Subcutaneous adipose tissue (tissue), 4 donors: ENCODE data around the gene FHL2. TPM values are rescaled to one million over a fixed set of nuclear protein-coding genes. Genes with fewer than 3 reads are reported as not detected.

Experiments used
- total RNA-seq, 4 donors: library from RNA; depleted of rRNA; stranded (reverse); fragments of >200 nt; gene quantifications; one replicate each; pipeline ENCODE4 v1.1.0, GENCODE V29; 2016
- TF ChIP-seq, protein P1 (sequence below): fragments of 450-650 bp; IDR thresholded peaks from one replicate; pipeline ENCODE4 v1.5.1; 2016; ENCODE audit warnings: low read depth, mild to moderate bottlenecking, control low read depth, antibody characterized with exemption, moderate library complexity

FHL2 gene
- total RNA-seq, 4 donors from 2014 or later = 24.1 to 35.9 (median 30.2) TPM

DNA sequence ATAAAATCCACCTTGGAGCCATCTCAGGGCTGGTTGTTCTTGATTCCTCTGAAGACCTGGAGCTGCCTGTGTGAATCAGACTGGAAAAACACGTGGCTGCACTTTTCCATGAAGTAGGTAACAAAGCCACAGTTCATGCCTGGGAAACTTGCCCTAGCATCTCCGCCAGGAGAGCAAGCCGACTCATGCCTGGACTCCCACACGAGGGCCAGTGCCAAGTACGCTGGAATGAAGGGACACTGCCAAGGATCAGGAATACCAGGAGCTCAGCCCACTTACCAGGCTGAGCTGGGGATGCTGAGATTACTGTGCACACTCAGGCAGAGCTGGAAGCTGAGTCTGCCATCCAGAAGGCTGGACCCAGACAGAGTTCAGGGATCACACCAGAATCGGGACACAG lies 10.9 kb upstream of the FHL2 start:
- TF ChIP-seq, protein P1, sequence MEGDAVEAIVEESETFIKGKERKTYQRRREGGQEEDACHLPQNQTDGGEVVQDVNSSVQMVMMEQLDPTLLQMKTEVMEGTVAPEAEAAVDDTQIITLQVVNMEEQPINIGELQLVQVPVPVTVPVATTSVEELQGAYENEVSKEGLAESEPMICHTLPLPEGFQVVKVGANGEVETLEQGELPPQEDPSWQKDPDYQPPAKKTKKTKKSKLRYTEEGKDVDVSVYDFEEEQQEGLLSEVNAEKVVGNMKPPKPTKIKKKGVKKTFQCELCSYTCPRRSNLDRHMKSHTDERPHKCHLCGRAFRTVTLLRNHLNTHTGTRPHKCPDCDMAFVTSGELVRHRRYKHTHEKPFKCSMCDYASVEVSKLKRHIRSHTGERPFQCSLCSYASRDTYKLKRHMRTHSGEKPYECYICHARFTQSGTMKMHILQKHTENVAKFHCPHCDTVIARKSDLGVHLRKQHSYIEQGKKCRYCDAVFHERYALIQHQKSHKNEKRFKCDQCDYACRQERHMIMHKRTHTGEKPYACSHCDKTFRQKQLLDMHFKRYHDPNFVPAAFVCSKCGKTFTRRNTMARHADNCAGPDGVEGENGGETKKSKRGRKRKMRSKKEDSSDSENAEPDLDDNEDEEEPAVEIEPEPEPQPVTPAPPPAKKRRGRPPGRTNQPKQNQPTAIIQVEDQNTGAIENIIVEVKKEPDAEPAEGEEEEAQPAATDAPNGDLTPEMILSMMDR = no peak

DNA sequence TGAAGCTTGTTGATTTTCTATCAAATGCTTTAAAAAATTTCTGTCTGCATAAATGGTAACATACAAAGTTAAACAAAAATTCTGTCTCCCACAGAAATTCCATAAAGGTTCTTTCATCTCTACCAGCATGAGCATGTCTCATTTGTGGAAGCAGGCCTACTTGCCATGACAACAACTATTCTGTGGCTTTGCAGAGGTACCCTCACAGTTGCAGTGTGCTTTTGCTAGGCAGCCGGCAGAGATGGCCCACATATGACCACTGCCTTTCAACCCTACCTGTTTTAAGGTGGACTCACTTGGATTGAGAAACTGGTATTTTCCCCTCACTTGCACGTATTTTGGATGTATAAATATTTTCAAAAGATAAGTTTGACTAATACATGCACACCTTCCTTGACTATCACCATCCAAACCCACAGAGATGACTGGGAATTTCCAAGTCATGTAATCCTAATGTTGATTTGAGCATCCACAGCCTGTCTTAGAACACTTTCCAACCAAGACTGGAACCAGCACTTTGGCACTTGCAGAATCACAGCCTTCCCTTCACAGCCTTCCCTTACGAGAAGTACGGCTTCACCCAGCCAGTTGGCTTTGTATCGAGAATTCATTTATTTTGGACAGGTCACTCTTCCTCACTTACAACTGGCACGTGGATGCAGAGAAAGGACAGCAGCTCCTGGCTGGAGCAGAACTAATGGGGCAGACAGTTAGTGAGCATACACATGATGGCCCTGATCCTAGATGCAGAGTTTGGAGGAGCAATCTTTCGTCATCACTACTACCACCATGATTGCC lies 9.3 kb upstream of the FHL2 start:
- TF ChIP-seq, protein P1 = no peak

DNA sequence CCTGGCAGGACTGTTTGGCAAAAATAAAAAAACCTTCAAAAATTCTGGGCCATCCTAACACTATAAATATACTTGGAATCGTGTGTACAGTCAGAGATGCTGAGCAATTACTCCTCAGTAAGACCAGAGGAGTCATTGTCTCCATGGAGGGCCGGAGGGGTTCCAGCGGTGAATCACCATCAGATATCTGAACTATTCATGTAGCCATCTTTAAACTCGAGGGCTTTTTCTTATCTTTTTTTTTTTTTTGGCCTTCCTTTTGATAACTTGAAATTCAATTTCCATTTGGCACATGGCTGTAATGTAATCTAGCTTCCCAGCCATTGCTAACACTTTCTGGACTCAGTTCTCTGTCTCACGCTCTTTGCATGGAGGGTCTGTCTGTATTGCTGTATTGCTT lies 7.4 kb upstream of the FHL2 start:
- TF ChIP-seq, protein P1 = no peak

DNA sequence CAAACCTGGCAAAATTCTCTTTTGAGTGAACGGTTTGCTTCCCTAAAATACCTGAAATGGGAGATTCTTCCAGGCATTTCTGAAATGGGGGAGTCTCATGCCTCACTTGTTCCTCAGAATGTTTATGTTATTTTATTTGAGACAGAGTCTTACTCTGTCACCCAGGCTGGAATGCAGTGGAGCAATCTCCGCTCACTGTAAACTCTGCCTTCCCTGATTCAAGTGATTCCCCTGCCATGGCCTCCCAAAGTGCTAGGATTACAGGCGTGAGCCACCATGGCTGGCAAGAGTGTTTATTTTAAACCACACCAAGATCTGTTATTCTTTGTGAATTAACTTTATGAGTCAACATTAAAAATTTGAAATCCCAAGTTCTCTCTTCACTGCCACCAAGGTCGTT lies 6.4 kb upstream of the FHL2 start:
- TF ChIP-seq, protein P1 = no peak

DNA sequence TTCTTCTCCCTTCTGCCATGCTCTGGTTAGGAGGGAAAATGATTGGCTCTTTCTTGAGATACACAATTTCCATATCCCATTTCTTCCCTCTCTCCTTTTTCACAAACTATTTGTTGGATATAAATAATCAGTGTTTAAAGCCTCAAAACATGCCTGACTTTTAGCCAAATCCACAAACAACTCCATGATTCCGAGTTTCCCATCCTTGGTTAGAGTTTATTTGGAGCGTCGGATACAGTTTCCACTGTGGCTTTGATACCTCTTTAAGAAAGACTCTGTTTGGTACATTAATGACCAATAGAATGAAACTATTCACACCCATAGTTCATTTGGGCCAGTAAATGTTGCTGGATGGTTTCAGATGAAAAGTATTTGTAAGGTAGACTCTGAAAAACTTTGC lies 5.9 kb upstream of the FHL2 start:
- TF ChIP-seq, protein P1 = no peak

DNA sequence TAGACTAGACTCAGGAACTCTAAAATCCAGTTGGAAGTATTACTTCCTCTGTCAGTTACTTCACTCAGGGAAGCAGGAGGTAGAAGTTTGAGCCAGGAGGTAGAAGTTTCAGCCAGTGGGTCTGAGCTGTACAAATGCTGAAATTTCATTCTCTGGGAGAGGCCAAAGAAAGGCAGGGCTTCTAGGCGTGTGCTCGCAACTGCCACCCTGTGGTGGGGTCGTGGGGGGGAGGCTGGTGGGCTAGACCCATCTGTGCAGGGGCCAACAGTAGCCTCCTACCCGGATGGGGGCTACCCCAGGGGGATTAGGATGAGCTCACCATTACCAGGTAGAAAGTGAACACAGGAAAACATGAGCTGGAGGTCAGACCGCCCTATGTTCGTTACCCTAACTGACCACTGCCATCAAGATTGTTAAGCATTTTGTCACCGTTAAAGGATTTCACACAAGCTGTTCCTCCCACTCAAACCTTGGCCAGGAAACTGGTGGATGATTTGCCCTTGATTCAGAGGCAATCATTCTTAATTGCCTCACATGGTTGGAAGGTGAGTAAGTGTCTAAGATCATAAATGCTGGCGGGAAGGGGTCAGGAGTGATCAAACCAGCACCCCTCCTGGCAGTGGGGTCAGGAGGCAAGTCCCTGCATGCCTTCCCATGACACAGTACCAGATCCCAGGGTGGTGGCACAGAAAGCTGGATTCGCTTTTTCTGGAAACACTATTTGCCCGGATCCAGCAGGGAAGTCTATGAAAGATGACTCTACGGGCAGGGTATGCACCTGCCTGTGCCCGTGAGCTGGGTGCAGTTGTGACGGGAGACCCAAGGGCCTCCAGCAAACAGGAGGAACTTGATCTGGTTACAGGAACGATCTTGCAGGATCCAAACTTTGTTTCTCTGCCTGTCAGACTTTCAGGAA lies 5.2 kb upstream of the FHL2 start:
- TF ChIP-seq, protein P1 = no peak

DNA sequence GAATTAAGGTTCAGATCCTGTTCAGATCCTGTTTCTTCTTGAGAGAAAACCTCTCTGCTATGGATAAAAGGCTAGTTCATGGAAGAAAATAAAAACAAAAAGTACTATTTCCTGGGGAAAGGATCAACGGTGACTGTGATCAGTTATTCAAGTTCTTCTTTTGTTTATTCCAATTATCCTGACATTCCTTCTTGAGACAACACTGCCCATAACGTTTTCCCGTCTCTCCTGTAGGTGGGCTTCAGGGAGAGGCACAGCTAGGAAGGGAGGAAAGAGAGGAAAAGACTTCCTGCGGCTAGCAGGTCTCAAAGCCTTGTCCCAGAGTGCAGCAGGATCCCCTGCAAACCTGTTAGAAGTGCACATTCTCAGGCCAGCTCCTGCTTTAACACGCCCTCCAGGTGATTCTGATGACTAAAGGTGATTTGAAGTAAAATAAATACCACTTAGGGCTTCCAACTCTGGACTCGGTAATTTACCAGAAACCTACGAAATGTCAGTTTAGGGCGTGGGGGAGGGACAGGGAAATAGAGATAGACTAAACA lies 4.5 kb upstream of the FHL2 start:
- TF ChIP-seq, protein P1 = no peak
